Iris pigment epithelial cell (primary cell): ENCODE results near the gene DNAJC9.

Experiments used
- DNase-seq: peaks from one replicate; pipeline ENCODE4 v3.0.0-alpha.2; 2011; ENCODE audit warnings: low read depth

The DNAJC9 gene

DNA sequence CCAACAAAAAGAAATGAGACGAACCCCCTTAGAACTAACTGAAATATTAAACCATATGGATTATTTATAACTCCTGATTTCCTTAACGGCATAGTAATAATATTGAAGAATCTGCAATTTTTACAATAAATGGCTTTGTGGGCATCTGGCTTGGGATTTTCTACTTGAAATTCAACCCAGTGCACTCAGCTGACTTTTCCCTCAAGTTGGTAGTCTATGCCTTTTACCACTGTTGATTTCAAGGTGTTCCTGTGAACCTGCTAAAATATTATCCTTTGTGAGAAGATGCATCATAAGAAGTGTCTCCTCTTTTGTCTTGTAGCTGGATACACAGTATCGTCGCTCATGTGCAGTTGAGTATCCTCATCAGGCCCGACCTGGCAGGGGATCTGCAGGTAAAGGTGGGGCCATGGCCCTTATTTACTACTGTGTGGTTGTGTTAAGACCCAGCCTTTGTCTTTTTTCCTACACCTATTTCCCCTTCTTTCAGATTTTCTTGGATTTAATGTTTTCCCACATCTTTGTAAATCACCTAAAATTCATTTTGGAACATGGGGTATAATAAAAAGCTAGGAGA lies 8.0 kb downstream of the DNAJC9 start:
- no peak for DNase-seq

DNA sequence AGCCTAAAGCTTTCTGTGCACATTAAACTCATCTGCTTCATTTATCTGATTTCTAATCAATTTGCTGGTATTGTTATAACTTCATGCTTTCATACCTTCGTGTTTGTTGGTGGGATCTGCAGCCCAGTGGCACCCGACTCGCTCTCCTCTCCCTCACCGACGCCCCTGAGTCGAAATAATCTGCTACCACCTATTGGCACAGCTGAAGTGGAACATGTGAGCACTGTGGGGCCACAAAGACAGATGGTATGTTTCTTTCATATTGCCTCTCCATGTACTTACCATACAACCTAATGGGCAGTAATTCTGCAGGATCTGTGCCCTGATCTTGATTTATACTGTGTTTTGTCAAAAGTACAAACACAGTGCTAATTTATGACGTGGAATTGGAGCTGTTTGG lies 12.4 kb downstream of the DNAJC9 start:
- no peak for DNase-seq

DNA sequence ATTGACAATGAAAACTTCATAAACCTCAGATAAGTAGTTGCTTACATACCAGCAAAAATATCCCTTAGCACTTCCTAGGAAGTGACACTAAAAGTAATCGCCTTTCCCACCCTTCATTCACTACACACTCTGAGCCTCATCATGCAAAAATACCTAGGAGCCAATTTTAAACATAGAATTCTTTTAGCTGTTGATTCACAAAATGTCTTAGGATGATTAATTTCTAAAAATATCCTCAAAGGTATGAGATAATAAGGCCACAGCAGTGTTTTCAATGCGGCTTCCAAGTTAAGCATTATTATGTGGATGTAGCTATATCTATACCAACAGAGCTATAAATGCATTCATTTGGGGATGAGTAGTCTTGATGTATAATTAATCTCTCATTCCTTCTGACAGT lies 13.2 kb downstream of the DNAJC9 start:
- DNase-seq = no peak

DNA sequence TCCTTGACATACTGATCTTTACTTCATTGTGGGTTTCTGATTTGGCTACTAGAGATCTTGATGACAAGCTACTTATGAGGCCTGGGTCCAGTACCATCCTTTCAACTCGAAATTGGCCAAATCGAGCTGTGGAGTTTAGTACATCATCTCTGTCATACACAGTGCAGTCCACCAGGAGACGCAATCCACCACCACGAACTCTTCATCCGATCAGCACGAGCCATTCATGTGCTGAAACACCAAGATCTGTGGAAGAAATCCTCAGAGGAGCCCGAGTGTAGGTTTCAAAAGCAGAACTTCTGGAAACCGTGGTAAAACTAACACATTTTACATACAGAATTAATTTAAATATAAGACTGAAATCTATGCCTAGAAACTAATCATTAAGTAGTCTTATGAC lies 14.2 kb downstream of the DNAJC9 start:
- no peak for DNase-seq

DNA sequence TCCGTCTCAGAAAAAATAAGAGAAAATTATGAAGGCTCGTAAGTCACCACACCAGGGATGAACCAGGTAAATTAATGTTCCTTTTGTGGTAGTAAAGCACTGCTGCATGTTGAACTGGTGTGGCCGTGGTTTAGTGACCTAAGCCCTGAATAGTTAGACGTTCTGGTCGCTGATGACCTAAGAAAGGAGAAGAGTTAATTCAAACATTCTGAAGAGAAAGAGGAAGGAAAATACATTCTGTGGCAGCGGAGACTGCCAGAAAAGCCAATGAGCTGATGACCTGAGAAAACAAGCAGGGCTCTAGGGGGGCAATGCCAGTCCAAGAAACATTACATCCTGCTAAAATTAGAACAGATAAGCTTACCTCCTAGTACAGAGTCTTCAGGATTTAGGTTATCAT lies 17.5 kb downstream of the DNAJC9 start:
- no peak for DNase-seq

DNA sequence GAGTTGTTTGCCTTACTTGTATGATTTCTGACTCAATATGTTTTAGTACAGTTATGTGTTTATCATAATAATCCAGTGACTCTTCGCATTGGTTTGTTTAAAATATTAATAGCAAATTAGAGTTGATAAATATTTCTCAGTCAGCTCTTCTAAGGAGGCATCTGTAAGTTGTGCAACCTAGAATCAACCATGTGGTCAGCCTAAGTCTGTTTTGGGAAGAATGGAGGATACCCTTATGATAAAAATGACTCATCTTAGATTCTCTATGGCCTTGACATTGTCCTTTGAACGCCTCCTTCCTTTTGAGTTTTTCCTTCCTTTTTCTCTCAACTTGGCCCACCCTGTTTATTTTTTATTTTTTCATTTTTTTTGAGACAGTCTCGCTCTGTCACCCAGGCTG lies 18.8 kb downstream of the DNAJC9 start:
- peak; percentile 78 for DNase-seq

DNA sequence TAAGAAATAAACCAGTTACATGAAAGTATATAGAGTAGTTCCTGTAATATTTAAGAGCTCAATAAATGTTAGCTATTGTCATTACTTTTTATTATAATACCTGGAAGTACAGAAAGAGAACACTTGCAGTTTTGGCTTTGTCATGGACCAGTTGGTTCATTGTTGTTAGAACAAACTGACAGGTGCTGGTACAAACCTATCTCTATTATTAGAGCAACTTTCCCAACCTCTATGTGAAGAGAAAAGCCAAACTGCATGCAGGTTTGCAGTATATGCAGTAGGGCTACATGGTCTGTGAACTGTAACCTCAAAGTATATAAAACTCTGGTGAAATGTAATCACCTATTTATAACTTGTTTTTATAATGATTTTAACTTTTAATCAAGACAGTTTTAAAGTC lies 20.4 kb downstream of the DNAJC9 start:
- no peak for DNase-seq

DNA sequence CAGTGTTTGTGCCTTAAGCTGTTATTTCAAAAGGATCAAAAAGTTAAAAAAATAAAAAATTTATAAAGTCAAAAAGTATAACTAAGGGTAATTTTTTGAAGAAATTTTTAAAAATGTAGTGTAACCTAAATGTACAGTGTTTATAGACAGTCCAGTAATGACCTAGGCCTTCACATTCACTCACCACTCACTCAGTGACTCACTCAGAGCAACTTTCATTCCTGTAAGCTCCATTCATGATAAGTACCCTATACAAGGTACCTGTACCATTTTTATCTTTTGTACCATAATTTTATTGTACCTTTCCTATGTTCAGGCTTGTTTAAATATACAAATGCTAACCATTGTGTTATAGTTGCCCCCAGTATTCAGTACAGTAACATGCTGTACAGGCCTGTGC lies 21.5 kb downstream of the DNAJC9 start:
- DNase-seq = peak; percentile 53

DNA sequence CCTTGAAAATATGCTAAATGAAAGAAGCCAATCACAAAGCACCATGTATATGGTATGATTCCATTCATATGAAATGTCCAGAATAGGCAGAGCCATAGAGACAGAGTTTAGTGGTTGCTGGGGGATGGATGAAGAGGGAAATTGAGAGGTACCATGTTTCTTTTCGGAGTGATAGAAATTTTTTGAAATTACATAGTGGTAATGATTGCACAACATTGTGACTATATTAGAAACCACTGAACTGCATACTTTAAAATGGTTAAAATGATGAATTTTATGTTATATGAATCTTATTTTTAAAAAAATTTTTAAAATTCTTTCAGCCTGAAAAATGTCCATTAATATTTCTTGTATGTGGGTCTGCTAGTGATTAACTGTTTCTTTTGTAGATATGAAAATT lies 26.1 kb downstream of the DNAJC9 start:
- no peak for DNase-seq

DNA sequence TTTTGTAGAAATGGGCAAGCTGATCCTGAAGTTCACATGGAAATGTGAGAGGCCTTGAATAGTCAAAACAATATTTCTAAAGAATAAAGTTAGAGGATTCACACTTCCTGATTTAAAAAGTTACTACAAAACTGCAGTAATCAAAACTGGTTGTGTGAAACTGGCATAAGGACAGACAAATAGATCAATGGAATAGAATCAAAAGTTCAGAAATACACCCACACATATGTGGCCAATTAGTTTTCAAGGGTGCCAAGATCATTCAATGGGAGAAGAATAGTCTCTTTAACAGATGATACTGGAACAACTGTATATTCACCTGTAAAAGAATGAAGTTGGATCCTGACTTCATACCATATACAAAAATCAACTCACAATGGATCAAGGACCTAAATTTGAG lies 27.7 kb downstream of the DNAJC9 start:
- no peak for DNase-seq

DNA sequence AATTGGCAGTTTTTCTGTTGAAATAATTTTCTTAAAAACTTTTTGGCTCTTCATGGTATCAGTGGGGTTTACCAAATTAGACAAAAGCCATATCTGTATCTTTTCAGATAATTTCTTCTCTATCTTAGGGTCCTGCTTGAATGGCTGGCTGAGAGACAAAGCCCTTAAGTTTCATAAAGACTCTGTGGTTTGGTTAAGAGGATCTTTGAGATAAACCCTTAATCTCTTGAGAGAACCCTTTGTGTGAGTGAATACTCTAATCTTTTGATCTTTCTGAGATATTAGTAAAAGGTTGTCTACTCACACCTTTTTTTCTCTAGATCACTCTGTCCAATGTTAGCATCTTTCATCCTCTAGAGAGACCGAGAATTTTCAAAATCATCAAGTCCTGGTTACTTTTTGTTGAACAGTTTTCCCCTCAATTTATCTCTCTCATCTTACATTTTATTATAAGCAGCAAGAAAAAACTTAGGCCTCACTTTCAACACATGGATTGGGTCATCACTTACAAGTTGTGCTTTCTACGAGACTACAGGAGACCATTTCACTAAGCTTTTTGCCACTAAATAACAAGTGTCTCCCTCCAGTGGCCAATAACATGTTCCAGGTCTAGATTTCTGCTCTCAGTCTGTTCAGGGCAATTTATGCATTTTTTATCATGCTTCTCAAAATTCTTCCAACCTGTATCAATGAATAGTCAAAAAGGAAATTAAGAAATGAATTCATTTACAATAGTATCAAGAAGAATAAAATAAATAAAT lies 28.4 kb downstream of the DNAJC9 start:
- DNase-seq = peak; percentile 53

DNA sequence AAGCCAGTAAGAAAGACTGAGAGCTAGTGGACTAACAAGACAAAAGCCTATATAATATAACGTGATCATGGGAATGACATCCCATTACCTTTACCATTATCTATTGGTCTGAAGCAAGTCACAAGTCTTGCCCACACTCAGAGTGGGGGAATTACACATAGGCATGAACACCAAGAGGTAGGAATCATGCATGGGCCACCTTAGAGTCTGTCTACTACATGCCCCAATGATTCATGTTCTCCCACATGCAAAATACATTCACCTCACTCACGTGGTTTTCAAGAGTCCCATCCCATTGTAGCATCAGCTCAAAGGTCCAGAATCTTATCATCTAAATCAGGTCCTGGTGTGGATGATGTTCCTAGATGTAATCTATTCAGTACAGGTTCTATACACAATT lies 29.4 kb downstream of the DNAJC9 start:
- no peak for DNase-seq

DNA sequence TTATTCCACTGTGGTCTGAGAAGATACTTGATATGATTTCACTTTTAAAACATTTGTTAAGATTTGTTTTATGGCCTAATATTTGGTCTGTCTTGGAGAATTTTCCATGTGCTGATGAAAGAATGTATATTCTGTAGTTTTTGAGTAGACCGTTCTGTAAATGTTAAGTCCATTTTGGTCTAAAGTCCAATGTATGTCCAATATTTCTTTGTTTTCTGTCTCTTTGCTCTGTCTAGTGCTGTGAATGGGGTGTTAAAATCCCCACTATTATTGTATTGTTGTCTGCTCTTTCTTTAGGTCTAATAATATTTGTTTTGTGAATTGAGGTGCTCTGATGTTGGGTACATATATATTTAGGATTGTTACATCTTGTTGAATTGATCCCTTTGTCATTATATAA lies 31.3 kb downstream of the DNAJC9 start:
- DNase-seq = no peak

DNA sequence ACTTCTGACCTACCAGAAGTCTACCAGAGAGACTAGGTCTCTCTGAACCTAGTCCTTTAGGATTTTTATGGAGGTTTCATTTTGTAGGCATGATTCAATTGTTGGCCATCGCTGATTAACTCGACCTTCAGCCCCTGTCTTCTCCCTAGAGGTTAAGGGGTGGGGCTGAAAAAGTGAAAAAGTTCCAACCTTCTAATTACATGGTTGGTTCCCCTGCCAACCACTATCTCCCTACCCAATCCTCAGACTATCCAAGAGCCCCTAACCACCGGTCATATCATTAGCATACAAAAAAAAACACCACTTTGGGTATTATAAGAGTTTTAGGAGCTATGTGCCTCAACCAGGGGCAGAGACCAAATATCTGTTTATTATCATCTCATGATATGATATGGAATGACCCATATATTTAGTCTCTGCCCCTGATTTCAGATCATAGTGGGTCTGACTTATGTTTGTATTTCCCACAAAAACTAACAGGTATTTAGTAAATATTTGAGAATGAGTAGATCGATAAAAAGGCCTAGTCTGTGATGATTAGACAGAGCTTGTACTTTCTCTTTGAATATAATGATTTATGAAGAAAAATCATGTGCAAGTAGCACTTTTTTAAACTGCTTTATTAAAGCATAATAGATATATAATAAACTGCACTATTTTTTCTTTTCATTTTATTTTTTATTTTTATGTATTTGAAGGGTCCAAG lies 35.8 kb downstream of the DNAJC9 start:
- no peak for DNase-seq

DNA sequence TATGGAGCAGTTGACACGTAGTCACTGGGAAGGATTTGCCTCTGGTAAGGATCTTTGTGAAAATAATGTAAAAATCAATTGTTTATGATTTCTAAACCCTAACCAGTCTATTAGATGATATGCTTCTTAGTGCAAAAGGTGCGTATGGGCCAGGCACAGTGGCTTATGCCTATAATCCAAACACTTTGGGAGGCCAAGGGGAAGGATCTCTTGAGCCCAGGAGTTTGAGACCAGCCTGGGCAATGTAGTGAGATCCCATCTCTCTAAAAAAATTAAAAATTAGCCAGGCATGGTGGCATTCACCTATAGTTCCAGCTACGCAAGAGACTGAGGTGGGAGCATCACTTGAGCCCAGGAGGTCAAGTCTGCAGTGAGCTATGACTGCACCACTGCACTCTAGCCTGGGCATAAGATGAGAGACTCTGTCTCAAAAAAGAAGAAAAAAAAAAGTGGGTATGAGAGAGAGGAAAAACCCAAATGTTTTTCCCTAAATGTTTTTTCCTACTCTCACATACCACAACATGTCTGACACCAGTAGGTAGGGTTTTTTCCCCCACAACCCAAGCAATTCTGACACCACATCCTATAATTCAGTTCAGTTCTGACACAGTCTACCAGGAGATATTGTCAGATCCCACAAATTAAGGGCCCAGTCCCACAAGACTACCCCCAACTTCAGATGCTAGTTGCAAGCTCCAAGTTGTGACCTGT lies 36.5 kb downstream of the DNAJC9 start:
- no peak for DNase-seq

DNA sequence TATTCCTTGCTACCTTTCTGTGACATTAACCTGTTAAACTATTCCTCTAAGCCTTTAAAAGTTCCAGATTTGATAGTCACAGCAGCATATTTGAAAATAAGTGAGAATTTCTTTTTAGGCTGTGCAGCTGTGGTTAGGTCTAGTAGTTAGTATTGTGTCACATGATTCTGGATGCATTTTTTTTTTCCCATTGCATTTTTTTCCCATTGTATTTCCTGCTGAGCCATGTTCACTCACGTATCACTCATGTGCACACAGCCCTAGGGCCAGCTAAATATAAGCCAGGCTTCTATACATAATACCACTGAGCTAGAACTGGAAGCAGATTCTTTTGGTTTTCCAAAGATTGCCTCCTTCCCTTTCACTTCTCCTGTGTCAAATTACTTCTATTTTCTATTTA lies 37.4 kb downstream of the DNAJC9 start:
- peak; percentile 41 for DNase-seq

DNA sequence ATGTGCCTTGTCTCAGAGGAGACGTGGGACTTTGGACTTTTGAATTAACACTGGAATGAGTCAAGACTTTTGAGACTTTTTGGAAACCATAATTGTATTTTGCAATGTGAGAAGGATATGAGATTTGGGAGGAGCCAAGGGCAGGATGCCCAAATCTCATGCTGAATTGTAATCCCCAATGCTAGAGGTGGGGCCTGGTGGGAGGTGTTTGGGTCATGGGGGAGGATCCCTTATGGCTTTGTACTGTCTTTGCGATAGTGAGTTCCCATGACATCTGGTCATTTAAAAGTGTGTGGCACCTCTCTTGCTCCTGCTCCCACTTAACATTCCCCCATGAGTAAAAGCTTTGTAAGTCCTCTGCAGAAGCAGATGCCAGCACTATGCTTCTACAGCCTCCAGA lies 39.2 kb downstream of the DNAJC9 start:
- DNase-seq = no peak

DNA sequence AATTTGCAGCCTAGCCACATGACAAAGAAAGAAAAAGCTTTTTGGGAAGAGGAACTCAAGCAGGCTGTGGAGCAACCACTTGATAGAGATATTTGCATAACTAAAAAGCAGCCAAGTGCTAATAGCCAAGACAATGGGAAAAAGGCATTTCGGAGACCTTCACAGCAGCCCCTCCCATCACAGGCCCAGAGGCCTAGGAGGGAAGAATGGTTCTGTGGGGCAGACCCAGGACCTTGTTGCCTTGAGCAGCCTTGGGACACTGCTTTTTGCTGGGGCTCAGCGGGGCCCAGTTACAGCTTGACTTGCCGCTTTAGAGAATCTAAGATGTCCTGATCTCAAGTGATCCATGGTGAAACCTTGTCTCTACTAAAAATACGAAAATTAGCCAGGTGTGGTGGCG lies 40.7 kb downstream of the DNAJC9 start:
- no peak for DNase-seq

DNA sequence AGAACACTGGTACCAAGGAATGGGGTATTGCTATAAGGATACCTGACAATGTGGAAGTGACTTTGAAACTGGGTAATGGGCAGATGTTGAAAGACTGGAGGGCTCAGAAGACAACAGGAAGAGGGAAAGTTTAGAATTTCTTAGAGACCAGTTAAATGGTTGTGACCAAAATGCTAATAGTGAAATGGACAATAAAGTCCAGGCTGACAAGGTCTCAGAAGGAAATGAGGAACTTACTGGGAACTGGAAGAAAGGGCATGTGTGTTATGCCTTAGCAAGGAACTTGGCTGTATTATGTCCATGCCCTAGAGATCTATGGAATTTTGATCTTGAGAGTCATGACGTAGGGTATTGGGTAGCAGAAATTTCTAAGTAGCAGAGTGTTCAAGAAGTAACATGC lies 41.2 kb downstream of the DNAJC9 start:
- DNase-seq = no peak

DNA sequence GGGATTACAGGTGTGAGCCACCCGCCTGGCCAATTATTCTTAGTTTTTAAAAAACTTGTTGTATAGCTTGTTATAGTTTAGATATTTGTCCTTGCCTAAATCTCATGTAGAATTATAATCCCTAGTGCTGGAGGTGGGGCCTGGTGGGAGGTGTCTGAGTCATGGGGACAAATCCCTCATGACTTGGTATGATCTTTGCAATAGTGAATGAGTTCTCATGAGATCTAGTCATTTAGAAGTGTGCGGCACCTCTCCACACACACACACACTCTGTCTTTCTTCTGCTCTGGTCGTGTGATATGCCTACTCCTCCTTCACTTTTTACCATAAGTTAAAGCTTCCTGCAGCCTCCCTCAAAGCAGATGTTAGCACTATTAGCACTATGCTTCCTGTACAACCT lies 42.0 kb downstream of the DNAJC9 start:
- DNase-seq = no peak
